ENCODE results near the gene NXPH1. TPM values are rescaled to one million over a fixed set of nuclear protein-coding genes. Genes with fewer than 3 reads are reported as not detected.

NXPH1 gene
- total RNA-seq, 3 donors from 2014 or later (not counting 1 experiment from before 2014, with no cell fraction given): not detected

GRCh38 chr7:8437606-8438005 lies 4.2 kb downstream of the NXPH1 start:
- WGBS (ENCODE audit: insufficient coverage): 6% methylated on average over 5 of the region's 8 CpGs
- Histone ChIP-seq H3K36me3 (ENCODE audit: control insufficient read depth, insufficient read depth, low read length) (no peaks in the 10 kb centered on the region), H3K27me3 (ENCODE audit: control insufficient read depth, insufficient read depth, low read length) (peaks cover 71% of the 10 kb centered on the region), H3K4me3 (ENCODE audit: low read length) (no peak overlapping the region), H3K9me3 (ENCODE audit: control insufficient read depth, insufficient read depth, low read length) (peaks cover 7% of the 10 kb centered on the region), H3K27ac (ENCODE audit: low read length) (no peak overlapping the region), H3K4me1 (ENCODE audit: control insufficient read depth, insufficient read depth, low read length) (peaks cover 7% of the 10 kb centered on the region)
- TF ChIP-seq CTCF (IDR thresholded peaks at IDR 0.05): no peak
- Mint-ChIP-seq H3K27ac (no peak overlapping the region), H3K9me3 (peaks cover 4% of the 10 kb centered on the region in 2 donors), H3K4me3 (no peak overlapping the region), H3K27me3 (ENCODE audit: low read depth in 2 of 2) (peaks cover 65 to 97% of the 10 kb centered on the region in 2 donors), H3K36me3 (no peaks in the 10 kb centered on the region), H3K4me1 (peaks cover 8 to 11% of the 10 kb centered on the region in 2 donors)
- intact Hi-C loops (cut with micrococcal nuclease): no loop called here
- no peak for DNase-seq
- ATAC-seq: no peak

- no peak overlapping the region for H3K27ac Mint-ChIP-seq
- no peak overlapping the region for H3K27ac ChIP-seq (ENCODE audit: low read length)
- peaks cover 13% of the 10 kb centered on the region for H3K9me3 ChIP-seq (ENCODE audit: control insufficient read depth, insufficient read depth, low read length)
- peaks cover 10% of the 10 kb centered on the region for H3K4me1 ChIP-seq (ENCODE audit: control insufficient read depth, insufficient read depth, low read length)
- no peak overlapping the region for H3K4me3 Mint-ChIP-seq
- no peak overlapping the region for H3K4me3 ChIP-seq (ENCODE audit: low read length)
- peaks cover 5 to 19% of the 10 kb centered on the region in 2 donors for H3K4me1 Mint-ChIP-seq
- peaks cover 69 to 97% of the 10 kb centered on the region in 2 donors for H3K27me3 Mint-ChIP-seq (ENCODE audit: low read depth in 2 of 2)
- DNase-seq (no peak), ATAC-seq (no peak)
- no peaks in the 10 kb centered on the region for H3K36me3 ChIP-seq (ENCODE audit: control insufficient read depth, insufficient read depth, low read length)
- WGBS (ENCODE audit: insufficient coverage): 20% methylated on average over 6 of the region's 8 CpGs
- peaks cover 11% of the 10 kb centered on the region for H3K36me3 Mint-ChIP-seq
- no peak for TF ChIP-seq CTCF (IDR thresholded peaks at IDR 0.05)
- H3K27me3 ChIP-seq (ENCODE audit: control insufficient read depth, insufficient read depth, low read length): peaks cover 66% of the 10 kb centered on the region
- peaks cover 2 to 5% of the 10 kb centered on the region in 2 donors for H3K9me3 Mint-ChIP-seq
- intact Hi-C loops (cut with micrococcal nuclease): no loop called here
Observed at GRCh38 chr7:8440670-8441069, 7.3 kb downstream of the NXPH1 start.

GRCh38 chr7:8441106-8441965 lies 7.9 kb downstream of the NXPH1 start:
- no peak for DNase-seq

More at GRCh38 chr7:8441106-8441965, 7.9 kb downstream of the NXPH1 start:
- Histone ChIP-seq H3K27me3 (ENCODE audit: control insufficient read depth, insufficient read depth, low read length) (peaks cover 64% of the 10 kb centered on the region), H3K4me1 (ENCODE audit: control insufficient read depth, insufficient read depth, low read length) (peaks cover 10% of the 10 kb centered on the region), H3K4me3 (ENCODE audit: low read length) (no peak overlapping the region), H3K27ac (ENCODE audit: low read length) (no peak overlapping the region), H3K36me3 (ENCODE audit: control insufficient read depth, insufficient read depth, low read length) (no peaks in the 10 kb centered on the region), H3K9me3 (ENCODE audit: control insufficient read depth, insufficient read depth, low read length) (peaks cover 13% of the 10 kb centered on the region)
- TF ChIP-seq CTCF (IDR thresholded peaks at IDR 0.05): no peak
- Mint-ChIP-seq H3K36me3 (peaks cover 11% of the 10 kb centered on the region), H3K9me3 (peaks cover 2 to 5% of the 10 kb centered on the region in 2 donors), H3K4me1 (peaks cover 5 to 19% of the 10 kb centered on the region in 2 donors), H3K27ac (no peak overlapping the region), H3K27me3 (ENCODE audit: low read depth in 2 of 2) (peaks cover 62 to 97% of the 10 kb centered on the region in 2 donors), H3K4me3 (no peak overlapping the region)
- 21% methylated on average over 36 of the region's 42 CpGs for WGBS (ENCODE audit: insufficient coverage)
- intact Hi-C loops (cut with micrococcal nuclease): no loop called here
- ATAC-seq: no peak

Data from natural killer cell (primary cell).